ENCODE results near the gene GABRG3. TPM values are rescaled to one million over a fixed set of nuclear protein-coding genes. Genes with fewer than 3 reads are reported as not detected.

The GABRG3 gene
- under 0.01 TPM in 1 of 2 replicates, not detected in the other for total RNA-seq

GRCh38 chr15:26970712-26971210 lies at the start of gene GABRG3:
GABRG3 (plus strand) TSS chr15:26971181.

Small RNA genes within 50 kb of the gene (small RNA-seq; reads per million reads assigned to genes)
- gene RNA5SP391 (not detected), gene SERPINE4P (not detected)

Other genes with a start within 250 kb of the GABRG3 start
- gene GABRB3, start 198.1 kb upstream of the GABRG3 start, total RNA-seq: 0.85 and 2.8 TPM in 2 replicates
- gene GABRA5, start 104.1 kb upstream of the GABRG3 start, total RNA-seq: under 0.01 TPM in 1 of 2 replicates, not detected in the other

Measured in hair follicle dermal papilla cell (primary cell).